DLD1 (cell line): Measurements from ENCODE around the gene NBEA.

ENCODE experiments used
- in situ Hi-C: cut with HindIII; loops from 2 replicates; pipeline ENCODE4 v1.10.0; 2017; ENCODE audit warnings: low sequenced_read_pairs

Gene NBEA

GRCh38 chr13:35697186-35697730 lies 755.2 kb downstream of the NBEA start:
- in situ Hi-C loops = no loop called here

- in situ Hi-C loops = no loop called here
Measured at GRCh38 chr13:35698911-35699576, 757.0 kb downstream of the NBEA start.

GRCh38 chr13:35699825-35700510 lies 757.9 kb downstream of the NBEA start:
- in situ Hi-C loops = no loop called here

GRCh38 chr13:35700671-35701070 lies 758.6 kb downstream of the NBEA start:
- in situ Hi-C loops = no loop called here

- in situ Hi-C loops = no loop called here
Measured at GRCh38 chr13:35702316-35702715, 760.2 kb downstream of the NBEA start.

GRCh38 chr13:35703061-35703460 lies 761.0 kb downstream of the NBEA start:
- in situ Hi-C loops = no loop called here

- in situ Hi-C loops = no loop called here
Measured at GRCh38 chr13:35704331-35704730, 762.3 kb downstream of the NBEA start.

- in situ Hi-C loops = no loop called here
Measured at GRCh38 chr13:35706281-35706680, 764.2 kb downstream of the NBEA start.

GRCh38 chr13:35706721-35707120 lies 764.7 kb downstream of the NBEA start:
- in situ Hi-C loops = no loop called here

- in situ Hi-C loops = no loop called here
Measured at GRCh38 chr13:35711909-35712308, 769.8 kb downstream of the NBEA start.

GRCh38 chr13:35712907-35713761 lies 771.1 kb downstream of the NBEA start:
- in situ Hi-C loops = no loop called here

- in situ Hi-C loops = no loop called here
Measured at GRCh38 chr13:35714121-35714520, 772.1 kb downstream of the NBEA start.

GRCh38 chr13:35714588-35715377 lies 772.7 kb downstream of the NBEA start:
- in situ Hi-C loops = no loop called here

GRCh38 chr13:35716186-35716585 lies 774.1 kb downstream of the NBEA start:
- in situ Hi-C loops = no loop called here

- in situ Hi-C loops = no loop called here
Measured at GRCh38 chr13:35716729-35717128, 774.7 kb downstream of the NBEA start.

- in situ Hi-C loops = no loop called here
Measured at GRCh38 chr13:35718084-35718483, 776.0 kb downstream of the NBEA start.

- in situ Hi-C loops = no loop called here
Measured at GRCh38 chr13:35720290-35720689, 778.2 kb downstream of the NBEA start.

GRCh38 chr13:35720690-35721554 lies 778.9 kb downstream of the NBEA start:
- in situ Hi-C loops = no loop called here
